GM19438 (cell line): Measurements from ENCODE around the gene CRB1.
"Not testable (repeated sequence)": the region's sequence is repeated elsewhere in the genome, so short reads cannot be mapped to it uniquely, and the experiment has no call there.

Source experiments
- ATAC-seq: cut with Tn5 transposase; IDR thresholded peaks from one replicate; pipeline ENCODE4 v1.9.1; 2021; ENCODE audit warnings: low read depth; ENCODE audit not compliant: unreplicated experiment

The CRB1 gene

DNA sequence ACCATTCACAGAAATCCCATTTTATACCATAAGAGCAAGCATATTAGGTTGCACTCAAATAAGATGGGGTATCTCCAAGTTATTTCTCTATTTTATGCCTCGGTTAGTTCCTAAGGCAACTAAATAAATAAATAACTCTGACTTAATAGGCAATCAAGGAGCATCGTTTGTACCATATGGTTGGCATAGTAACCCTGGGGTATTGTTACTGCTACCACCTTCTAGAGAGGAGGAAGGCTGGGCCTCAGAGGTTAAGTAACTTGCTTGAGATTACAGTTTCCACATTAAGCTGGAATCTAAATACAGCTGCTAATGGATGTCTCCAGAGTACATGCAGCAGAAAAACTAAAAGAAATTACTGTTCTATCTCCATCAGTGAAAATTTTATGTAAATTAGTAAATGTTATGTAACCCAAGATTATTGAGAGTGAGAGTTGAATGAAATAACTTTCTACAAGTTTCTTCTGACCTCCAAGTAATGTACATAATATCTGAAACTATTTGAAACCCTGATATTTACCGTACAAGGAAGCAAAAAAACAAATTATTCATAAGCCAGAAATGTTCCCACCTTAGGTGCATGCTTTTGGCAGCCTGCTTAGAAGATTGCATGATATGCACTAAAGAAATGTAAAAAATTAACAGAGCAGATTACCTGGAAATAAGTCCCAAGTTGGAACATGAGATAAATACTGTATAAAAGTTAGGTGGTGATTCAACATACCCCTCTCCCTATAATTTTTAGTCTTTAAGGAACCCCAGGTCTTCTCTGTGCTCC is 127.0 kb downstream of the CRB1 start:
- no peak for ATAC-seq

DNA sequence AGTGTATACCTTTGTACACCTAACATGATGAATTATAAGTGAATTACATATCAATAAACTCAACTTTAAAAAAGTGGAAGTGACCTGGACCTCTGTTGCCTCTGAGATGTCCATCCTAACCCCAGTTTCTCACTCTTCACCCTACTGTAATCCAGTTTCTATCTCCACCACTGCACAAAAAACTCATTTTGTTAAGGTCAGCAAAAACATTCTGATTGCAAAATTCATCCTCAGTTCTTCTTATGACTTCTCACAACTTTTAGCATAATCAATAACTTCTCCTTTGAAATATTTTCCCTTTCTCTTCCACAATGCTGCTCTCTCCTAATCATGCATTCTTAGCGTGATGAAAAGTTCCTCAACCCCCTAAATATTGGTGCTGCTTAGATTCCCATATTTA is 129.8 kb downstream of the CRB1 start:
- no peak for ATAC-seq

DNA sequence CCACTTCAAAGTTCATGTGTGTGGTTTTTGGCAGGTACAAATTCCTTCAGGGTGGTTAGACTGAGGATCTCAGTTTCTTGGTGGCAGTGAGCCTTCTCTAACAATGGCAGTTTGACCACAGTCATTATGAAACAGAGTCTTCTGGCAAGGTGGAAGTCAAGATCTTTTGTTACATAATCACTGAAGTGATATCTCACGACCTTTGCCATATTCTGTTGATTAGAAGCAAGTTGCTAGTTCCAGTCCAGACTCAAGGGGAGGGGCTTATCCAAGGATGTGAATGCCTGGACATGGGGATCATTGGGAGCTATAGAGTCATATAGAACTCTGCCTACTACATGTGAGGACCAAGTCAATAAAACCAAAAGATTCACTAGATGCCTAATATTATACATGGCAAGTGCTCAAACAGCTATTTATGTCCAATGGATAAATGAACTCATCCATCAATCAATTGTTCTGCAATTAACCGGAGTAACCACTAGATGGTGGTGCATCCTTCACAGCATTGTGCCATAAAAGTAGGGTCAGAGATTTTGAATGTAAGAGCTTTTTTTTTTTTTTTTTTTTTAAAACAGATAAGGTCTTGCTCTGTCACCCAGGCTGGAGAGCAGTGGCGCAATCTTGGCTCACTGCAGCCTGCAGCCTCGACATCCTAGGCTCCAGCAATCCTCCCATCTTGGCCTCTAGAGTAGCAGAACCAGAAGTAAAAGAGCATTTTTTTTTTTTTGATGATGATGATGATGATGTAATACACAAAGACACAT is 131.9 kb downstream of the CRB1 start:
- ATAC-seq = peak; percentile 67

GRCh38 chr1:197400522-197400902 is 132.5 kb downstream of the CRB1 start:
- no peak for ATAC-seq

DNA sequence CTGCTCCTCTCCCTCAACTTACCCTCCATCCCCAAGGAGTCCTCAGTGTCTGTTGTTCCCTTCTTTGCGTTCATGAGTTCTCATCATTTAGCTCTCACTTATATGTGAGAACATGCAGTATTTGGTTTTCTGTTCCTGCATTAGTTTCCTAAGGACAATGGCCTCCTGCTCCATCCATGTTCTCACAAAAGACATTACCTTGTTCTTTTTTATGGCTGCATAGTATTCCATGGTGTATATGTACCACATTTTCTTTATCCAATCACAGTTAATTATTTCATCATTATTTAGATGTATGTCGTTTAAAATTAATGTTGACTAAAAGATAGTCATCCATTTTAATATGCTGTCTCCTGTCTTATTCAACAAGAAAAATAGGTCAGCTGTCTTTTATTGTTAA is 134.1 kb downstream of the CRB1 start:
- ATAC-seq = no peak

DNA sequence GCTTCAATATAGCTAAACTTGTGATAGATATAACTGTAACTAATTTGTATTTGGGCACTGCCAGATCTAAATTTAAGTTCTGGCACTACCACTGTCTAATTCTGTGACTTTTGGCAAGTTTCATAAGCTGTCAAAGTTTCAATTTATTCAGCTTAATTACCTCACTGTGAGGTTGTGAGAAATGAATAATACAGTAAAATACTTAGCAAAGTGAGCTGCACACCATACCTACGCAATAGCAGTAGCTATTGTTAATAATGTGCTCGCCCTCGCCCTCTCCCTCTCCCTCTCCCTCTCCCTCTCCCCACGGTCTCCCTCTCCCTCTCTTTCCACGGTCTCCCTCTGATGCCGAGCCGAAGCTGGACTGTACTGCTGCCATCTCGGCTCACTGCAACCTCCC is 136.7 kb downstream of the CRB1 start:
- not testable (repeated sequence) for ATAC-seq

GRCh38 chr1:197405614-197406013 is 137.6 kb downstream of the CRB1 start:
- ATAC-seq = not testable (repeated sequence)

DNA sequence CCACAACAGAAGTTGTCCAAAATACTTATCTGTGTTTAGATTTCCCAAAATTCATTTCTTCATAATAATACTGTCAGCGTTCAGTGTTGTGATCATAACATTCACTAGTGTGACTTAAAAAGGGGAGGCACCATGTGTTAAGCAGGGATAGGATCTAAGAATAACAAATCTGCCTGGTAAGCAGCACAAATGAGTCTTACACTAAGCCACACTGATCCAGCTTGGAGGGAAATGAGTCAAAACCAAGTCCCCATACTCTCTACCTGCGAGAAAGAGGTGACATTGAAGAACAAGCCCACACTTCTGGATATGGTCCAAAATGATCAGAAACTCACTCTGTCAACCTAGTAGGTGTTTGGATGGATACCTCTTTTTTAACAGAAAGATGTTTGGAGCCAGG is 145.5 kb downstream of the CRB1 start:
- ATAC-seq = no peak

DNA sequence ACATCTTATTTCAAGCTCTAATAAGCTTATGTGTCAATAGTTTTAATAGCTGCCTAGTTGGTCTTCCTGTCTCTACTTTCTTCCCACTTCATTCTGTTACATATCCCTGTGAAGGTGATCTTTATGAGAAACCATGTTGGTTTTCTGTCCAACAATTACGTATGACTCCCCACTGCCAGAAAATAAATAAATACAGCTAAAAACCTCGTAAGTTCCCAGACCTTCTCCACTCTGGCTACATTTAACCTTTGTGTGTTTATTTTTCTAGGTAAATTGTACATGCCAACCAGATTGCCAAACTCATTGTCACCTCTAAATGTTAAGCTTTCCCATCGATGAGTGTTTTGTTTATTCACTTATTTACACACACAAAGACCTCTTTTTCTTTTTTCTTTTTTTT is 147.2 kb downstream of the CRB1 start:
- ATAC-seq = no peak

DNA sequence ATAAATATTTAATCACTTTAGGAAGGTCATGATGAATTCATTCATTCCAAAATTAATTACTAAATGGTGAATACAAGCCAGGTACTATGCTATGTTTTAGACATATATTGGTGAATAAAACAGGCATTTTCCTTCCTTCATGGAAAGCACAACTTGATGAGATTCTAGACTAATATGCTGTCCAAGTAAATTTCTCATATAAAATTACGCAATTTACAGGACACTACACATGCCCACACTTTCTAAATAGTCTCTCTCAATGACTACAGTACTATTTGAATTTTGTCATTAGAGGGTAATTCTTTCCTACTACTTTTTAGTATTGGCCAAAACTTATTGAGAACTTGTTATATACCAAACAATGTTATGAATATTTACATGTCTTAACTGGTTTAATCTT is 150.6 kb downstream of the CRB1 start:
- no peak for ATAC-seq

DNA sequence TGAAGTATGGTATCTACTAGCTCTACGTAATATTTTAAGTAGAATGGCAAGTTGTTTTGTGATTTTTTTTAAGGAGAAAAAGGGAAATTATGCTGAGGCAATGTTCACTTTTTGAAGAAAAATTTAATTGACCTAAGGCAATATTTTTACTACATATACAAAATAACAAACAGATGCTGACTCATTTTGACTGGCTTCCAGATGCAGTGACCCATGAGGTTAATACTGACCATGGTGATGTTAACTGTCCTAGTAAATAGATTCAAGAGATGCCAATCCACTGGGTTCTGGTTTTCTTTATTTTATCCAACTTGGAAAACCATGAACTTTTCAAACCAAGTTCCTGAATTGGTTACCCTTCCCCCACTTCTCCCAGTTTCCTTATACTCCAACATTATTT is 154.9 kb downstream of the CRB1 start:
- no peak for ATAC-seq

DNA sequence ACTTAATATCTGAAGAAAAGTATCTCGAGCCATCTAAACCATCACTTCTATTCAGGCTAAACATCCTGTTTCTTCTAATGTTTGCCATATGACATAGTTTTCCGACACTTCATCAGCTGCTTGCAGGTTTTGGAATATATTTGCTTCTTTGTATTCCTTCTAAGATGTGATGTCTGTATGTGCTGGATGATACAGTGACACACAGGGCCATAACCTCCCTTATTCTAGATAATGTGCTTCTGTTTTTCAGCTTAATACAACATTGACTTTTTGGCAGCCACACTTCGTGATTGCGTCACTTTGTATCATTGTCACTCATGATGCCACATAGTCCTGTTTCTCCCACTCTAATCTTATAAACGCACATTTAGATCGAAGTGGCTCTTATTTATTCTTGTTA is 156.3 kb downstream of the CRB1 start:
- no peak for ATAC-seq

- no peak for ATAC-seq
These were observed 161.3 kb downstream of the CRB1 start for GRCh38 chr1:197429372-197429771.

- ATAC-seq = no peak
These were observed 167.2 kb downstream of the CRB1 start for GRCh38 chr1:197435224-197435623.

DNA sequence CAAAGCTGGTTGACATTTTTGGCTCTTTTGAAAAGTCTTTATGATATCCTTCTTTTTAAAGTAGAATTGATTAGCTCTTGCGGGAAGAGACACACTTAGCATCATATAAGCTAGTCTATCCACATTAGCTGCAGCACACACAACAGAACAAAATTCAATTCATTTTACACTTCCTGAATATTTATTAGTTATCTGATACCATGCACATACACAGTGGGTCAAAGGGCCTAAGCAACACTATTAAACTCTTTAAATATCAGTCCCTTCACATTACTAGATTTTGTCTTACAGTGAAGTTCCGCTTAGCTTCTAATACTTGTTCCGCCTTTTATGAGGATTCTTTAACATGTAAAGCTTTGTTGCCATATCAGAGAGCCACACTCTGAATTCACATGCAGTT is 169.5 kb downstream of the CRB1 start:
- ATAC-seq = no peak

GRCh38 chr1:197438010-197438790 is 170.1 kb downstream of the CRB1 start:
- ATAC-seq = no peak

DNA sequence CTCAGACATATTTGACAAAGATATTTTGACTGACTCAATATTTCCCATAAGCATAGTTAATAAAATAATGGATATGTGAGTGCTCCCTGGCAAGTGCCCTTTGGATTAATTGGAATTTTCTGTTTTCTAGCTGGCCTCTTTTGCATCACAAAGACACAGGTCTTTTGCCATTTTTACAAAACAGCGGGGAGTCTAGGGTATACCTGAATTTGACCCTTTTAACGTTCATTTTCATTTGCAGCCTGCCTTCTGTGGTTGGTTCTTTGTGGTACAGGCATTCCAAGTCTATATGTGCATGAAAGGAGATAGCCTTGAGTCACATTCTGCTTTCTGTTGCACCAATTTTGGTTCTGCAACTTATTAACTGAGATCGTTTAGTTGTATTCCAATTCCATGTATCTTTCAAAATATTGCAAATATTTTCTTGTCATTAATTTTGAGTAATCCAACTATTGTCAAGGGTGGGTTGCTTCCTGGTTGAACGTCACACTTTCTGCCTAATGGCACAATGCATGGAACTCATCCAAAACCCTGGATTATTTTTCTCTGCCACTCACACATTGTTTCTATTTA is 171.7 kb downstream of the CRB1 start:
- no peak for ATAC-seq

GRCh38 chr1:197440715-197441114 is 172.7 kb downstream of the CRB1 start:
- no peak for ATAC-seq

GRCh38 chr1:197441999-197442414 is 174.0 kb downstream of the CRB1 start:
- ATAC-seq = no peak

GRCh38 chr1:197444755-197445154 is 176.7 kb downstream of the CRB1 start:
- ATAC-seq = no peak
